ENCODE results near the gene SACM1L.

DNA sequence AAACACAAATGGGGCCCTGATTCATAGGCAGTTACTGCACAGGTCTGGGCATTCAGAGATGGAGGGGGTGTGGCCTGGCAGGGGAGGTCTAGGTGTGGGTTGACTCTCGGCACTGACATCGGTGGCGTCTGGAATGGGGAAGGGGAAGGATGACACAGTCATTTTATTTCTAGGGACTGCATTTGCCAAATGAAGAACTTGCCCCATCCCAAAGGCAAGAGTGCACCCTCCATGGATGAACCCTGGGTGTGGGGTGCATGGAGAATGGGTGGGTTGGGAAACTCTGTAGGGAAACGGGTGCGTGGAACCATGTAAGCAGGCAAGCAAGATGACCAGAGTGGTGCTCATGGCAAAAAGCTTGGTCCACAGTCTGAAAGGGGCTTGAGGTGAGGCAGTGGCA, 82.6 kb downstream of the SACM1L start:
- TF ChIP-seq, protein P1, sequence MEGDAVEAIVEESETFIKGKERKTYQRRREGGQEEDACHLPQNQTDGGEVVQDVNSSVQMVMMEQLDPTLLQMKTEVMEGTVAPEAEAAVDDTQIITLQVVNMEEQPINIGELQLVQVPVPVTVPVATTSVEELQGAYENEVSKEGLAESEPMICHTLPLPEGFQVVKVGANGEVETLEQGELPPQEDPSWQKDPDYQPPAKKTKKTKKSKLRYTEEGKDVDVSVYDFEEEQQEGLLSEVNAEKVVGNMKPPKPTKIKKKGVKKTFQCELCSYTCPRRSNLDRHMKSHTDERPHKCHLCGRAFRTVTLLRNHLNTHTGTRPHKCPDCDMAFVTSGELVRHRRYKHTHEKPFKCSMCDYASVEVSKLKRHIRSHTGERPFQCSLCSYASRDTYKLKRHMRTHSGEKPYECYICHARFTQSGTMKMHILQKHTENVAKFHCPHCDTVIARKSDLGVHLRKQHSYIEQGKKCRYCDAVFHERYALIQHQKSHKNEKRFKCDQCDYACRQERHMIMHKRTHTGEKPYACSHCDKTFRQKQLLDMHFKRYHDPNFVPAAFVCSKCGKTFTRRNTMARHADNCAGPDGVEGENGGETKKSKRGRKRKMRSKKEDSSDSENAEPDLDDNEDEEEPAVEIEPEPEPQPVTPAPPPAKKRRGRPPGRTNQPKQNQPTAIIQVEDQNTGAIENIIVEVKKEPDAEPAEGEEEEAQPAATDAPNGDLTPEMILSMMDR (tag by site-specific recombination; IDR thresholded peaks at IDR 0.05): no peak
- TF ChIP-seq ZNF274 (IDR thresholded peaks at IDR 0.05; ENCODE audit: low read length) (no peak), ZNF274 (tag by site-specific recombination; IDR thresholded peaks at IDR 0.05; ENCODE audit: borderline replicate concordance) (no peak), BCL11A (tag by site-specific recombination; IDR thresholded peaks at IDR 0.05; ENCODE audit: low read depth) (no peak), ELK4 (IDR thresholded peaks at IDR 0.05; ENCODE audit: borderline replicate concordance, low read depth, low read length) (no peak)

All from HEK293 (cell line).